OCI-LY7 (cell line): ENCODE data around the gene ZFHX3.

ENCODE experiments used
- CTCF ChIP-seq: fragments of 200-600 bp; sonication (generic); conservative IDR thresholded peaks from 2 replicates; pipeline ENCODE4 v1.5.1; 2014; ENCODE audit warnings: mild to moderate bottlenecking, antibody characterized with exemption, low read length, moderate library complexity, mixed read lengths
- EZH2phosphoT487 ChIP-seq: fragments of 200-600 bp; sonication (generic); IDR thresholded peaks from 2 replicates; pipeline ENCODE4 v1.6.1; 2018; ENCODE audit warnings: low read depth, borderline replicate concordance, mild to moderate bottlenecking, mixed run types, antibody characterized with exemption, low read length, moderate library complexity, mixed read lengths

GRCh38 chr16:72873044-72873443, 174.9 kb downstream of the ZFHX3 start:
- TF ChIP-seq CTCF (no peak), EZH2phosphoT487 (no peak)
